HEK293 (cell line): Measurements from ENCODE around the gene ARHGAP32.

Experiments used
- CTCF ChIA-PET: fragments of 350-600 bp; formaldehyde crosslinking; extraction: SDS; loops from one replicate; lab custom pipeline; 2021; ENCODE audit warnings: antibody characterized with exemption; lab: Yijun Ruan, JAX
- POLR2A ChIA-PET: fragments of 300-600 bp; formaldehyde crosslinking; extraction: SDS; loops from one replicate; lab custom pipeline; 2020; ENCODE audit warnings: antibody characterized with exemption, inconsistent platforms; lab: Yijun Ruan, JAX
- H3K27ac ChIP-seq: fragments of 200-500 bp; sonication (Bioruptor generic); 2 replicates; pipeline ENCODE4 v1.5.1; 2014; ENCODE audit warnings: low read depth, low read length, control low read depth, inconsistent platforms; ENCODE audit errors: extremely low read depth
- H3K36me3 ChIP-seq, 2 experiments: fragments of 200-500 bp in 1 of 2; sonication (Bioruptor generic) in 1 of 2; 1 replicate in 1 of 2; 2 replicates in 1 of 2; pipeline ENCODE4 v1.5.1; 2014 to 2017; ENCODE audit warnings: inconsistent platforms in 2 of 2, low read length in 2 of 2; ENCODE audit not compliant: control insufficient read depth in 2 of 2, insufficient read depth in 1 of 2
- H3K4me1 ChIP-seq: fragments of 200-500 bp; sonication (Bioruptor generic); 2 replicates; pipeline ENCODE4 v1.5.1; 2014; ENCODE audit warnings: mild to moderate bottlenecking, low read length, inconsistent platforms; ENCODE audit not compliant: control insufficient read depth, insufficient read depth
- H3K4me3 ChIP-seq: 2 replicates; pipeline ENCODE4 v1.5.1; 2011; ENCODE audit warnings: low read depth, mild to moderate bottlenecking, control low read depth, low read length, moderate library complexity
- H3K9me3 ChIP-seq: fragments of 200-500 bp; sonication (Bioruptor generic); 2 replicates; pipeline ENCODE4 v1.5.1; 2014; ENCODE audit warnings: low read depth, low read length, inconsistent platforms; ENCODE audit not compliant: control insufficient read depth, insufficient read depth
- GLIS2 ChIP-seq: fragments of 450-650 bp; formaldehyde crosslinking; IDR thresholded peaks from 2 replicates; pipeline ENCODE4 v1.5.1; 2016; ENCODE audit warnings: missing biosample characterization, missing genetic modification characterization
- HOXC10 ChIP-seq: sonication (generic); formaldehyde crosslinking; IDR thresholded peaks from 2 replicates; pipeline ENCODE4 v1.8.1; 2023; ENCODE audit warnings: mild to moderate bottlenecking, missing genetic modification reagents
- SCRT2 ChIP-seq: fragments of 450-650 bp; formaldehyde crosslinking; IDR thresholded peaks from 2 replicates; pipeline ENCODE4 v1.5.1; 2016; ENCODE audit warnings: missing biosample characterization, missing genetic modification characterization
- TRIM28 ChIP-seq: IDR thresholded peaks from 2 replicates; pipeline ENCODE4 v1.6.1; 2011; ENCODE audit warnings: low read length, control low read depth, borderline replicate concordance
- YY1 ChIP-seq: fragments of 450-650 bp; formaldehyde crosslinking; IDR thresholded peaks from 2 replicates; pipeline ENCODE4 v1.5.1; 2018; ENCODE audit warnings: missing biosample characterization, missing genetic modification characterization
- ZFP3 ChIP-seq: fragments of 450-650 bp; formaldehyde crosslinking; IDR thresholded peaks from 2 replicates; pipeline ENCODE4 v1.5.1; 2016; ENCODE audit warnings: low read depth, missing biosample characterization, missing genetic modification characterization
- ZNF114 ChIP-seq: fragments of 450-650 bp; formaldehyde crosslinking; IDR thresholded peaks from 2 replicates; pipeline ENCODE4 v1.5.0; 2017; ENCODE audit warnings: missing biosample characterization, missing genetic modification characterization
- ZNF121 ChIP-seq: fragments of 450-650 bp; formaldehyde crosslinking; IDR thresholded peaks from 2 replicates; pipeline ENCODE4 v1.5.1; 2016; ENCODE audit warnings: missing biosample characterization, missing genetic modification characterization
- ZNF132 ChIP-seq: fragments of 450-650 bp; formaldehyde crosslinking; IDR thresholded peaks from 2 replicates; pipeline ENCODE4 v1.5.1; 2017; ENCODE audit warnings: missing biosample characterization, missing genetic modification characterization, borderline replicate concordance
- ZNF2 ChIP-seq: fragments of 450-650 bp; formaldehyde crosslinking; IDR thresholded peaks from 2 replicates; pipeline ENCODE4 v1.5.1; 2016; ENCODE audit warnings: missing biosample characterization, missing genetic modification characterization
- ZNF324 ChIP-seq: fragments of 450-650 bp; formaldehyde crosslinking; IDR thresholded peaks from 2 replicates; pipeline ENCODE4 v1.5.1; 2016; ENCODE audit warnings: missing biosample characterization, missing genetic modification characterization
- ZNF350 ChIP-seq: fragments of 450-650 bp; formaldehyde crosslinking; IDR thresholded peaks from 2 replicates; pipeline ENCODE4 v1.5.0; 2017; ENCODE audit warnings: missing biosample characterization, mild to moderate bottlenecking, missing genetic modification characterization
- ZNF404 ChIP-seq: fragments of 450-650 bp; formaldehyde crosslinking; IDR thresholded peaks from 2 replicates; pipeline ENCODE4 v1.5.1; 2017; ENCODE audit warnings: missing biosample characterization, missing genetic modification characterization
- ZNF416 ChIP-seq: fragments of 450-650 bp; formaldehyde crosslinking; IDR thresholded peaks from 2 replicates; pipeline ENCODE4 v1.5.1; 2016; ENCODE audit warnings: missing biosample characterization, missing genetic modification characterization
- ZNF600 ChIP-seq: fragments of 450-650 bp; formaldehyde crosslinking; IDR thresholded peaks from 2 replicates; pipeline ENCODE4 v1.5.1; 2016; ENCODE audit warnings: missing biosample characterization, missing genetic modification characterization
- ZNF626 ChIP-seq: fragments of 450-650 bp; sonication (Bioruptor Pico); formaldehyde crosslinking; IDR thresholded peaks from 2 replicates; pipeline ENCODE4 v1.5.1; 2018; ENCODE audit warnings: missing biosample characterization, missing genetic modification characterization, inconsistent platforms
- ZNF664 ChIP-seq: fragments of 450-650 bp; formaldehyde crosslinking; IDR thresholded peaks from 2 replicates; pipeline ENCODE4 v1.5.1; 2016; ENCODE audit warnings: missing biosample characterization, missing genetic modification characterization
- ZNF777 ChIP-seq: fragments of 450-650 bp; formaldehyde crosslinking; IDR thresholded peaks from 2 replicates; pipeline ENCODE4 v1.5.1; 2017; ENCODE audit warnings: missing biosample characterization, missing genetic modification characterization, borderline replicate concordance
- TF ChIP-seq, protein P1 (sequence below): fragments of 450-650 bp; formaldehyde crosslinking; IDR thresholded peaks from 2 replicates; pipeline ENCODE4 v1.5.1; 2016; ENCODE audit warnings: missing biosample characterization, missing genetic modification characterization
- TF ChIP-seq, protein P2 (sequence below): fragments of 450-650 bp; formaldehyde crosslinking; IDR thresholded peaks from 2 replicates; pipeline ENCODE4 v1.5.1; 2016; ENCODE audit warnings: missing biosample characterization, missing genetic modification characterization
- TF ChIP-seq, protein P3 (sequence below): fragments of 450-650 bp; formaldehyde crosslinking; IDR thresholded peaks from 2 replicates; pipeline ENCODE4 v1.5.1; 2016; ENCODE audit warnings: missing biosample characterization, missing genetic modification characterization, borderline replicate concordance
- TF ChIP-seq, protein P4 (sequence below): sonication (generic); formaldehyde crosslinking; IDR thresholded peaks from 2 replicates; pipeline ENCODE4 v1.8.1; 2022; ENCODE audit warnings: mild to moderate bottlenecking, moderate library complexity, missing genetic modification reagents

Gene ARHGAP32

DNA sequence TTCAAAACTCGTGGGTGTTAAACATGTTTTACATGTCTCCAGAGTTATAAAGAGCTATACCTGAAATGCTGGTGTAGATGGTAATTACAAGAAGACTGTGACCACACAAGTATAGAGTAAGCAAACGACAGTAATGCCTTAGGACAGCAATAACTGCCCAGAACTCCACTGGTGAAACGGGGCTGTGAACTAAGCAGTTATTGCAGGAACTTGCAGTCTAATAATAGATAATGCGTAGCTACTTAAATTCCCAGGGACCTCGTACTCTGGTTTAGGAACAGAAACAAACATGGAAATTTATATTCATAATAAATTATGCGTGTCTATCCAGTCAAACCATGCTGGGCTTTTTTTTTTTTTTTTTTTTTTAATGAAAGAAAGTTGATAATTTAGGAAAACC is 224.5 kb downstream of the ARHGAP32 start (continued):
- no peak for TF ChIP-seq ZNF404 (tag by site-specific recombination)
- no peak for TF ChIP-seq ZNF2 (tag by site-specific recombination)
- TF ChIP-seq ZNF626 (tag by site-specific recombination): no peak
- no peak for TF ChIP-seq YY1 (tag by site-specific recombination)
- no peak for TF ChIP-seq ZNF132

DNA sequence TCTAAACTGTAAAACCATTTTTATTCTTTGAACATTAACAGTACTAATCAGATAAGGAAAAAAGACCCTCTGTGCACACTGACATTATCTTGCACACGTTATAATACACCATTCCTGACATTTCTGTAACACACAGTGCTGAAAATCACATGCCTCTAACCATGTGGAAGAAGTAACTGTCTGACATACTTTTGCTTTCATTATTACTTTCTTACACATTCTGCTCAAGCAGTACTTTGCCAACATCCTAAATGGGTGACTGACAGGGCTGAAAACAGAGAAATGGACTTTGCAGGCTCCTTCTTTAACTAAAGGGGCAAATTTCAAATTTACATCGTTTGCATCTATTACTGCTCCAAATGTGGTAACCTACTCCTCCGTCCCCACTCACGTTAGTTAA is 226.6 kb downstream of the ARHGAP32 start:
- Histone ChIP-seq H3K9me3 (no peaks in the 10 kb centered on the region), H3K4me1 (peaks cover 11% of the 10 kb centered on the region)

DNA sequence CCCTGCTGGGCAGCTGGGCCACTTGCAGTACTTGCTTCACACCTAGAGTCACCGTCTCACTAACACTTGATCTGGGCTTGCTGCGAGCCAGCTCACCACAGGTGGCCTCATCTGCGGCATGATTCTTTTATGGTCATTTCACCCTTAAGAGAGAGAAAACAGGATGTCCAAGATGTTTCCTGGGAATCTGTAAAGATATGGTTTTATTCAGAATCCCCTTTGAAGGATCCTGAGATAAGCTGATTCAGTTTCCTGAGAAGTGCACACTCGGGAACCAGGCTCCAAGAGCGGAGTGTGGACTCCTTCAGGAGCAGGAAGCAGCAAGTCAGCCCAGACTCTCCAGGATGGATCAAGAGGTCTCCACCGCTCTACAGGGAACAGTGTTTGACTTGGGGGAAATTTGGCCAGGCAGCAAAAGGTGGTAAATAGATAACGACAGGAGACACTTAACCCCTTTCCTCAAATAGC is 227.6 kb downstream of the ARHGAP32 start:
- POLR2A ChIA-PET: no interaction called here
- H3K9me3 ChIP-seq: no peaks in the 10 kb centered on the region
- peaks cover 0 to 11% of the 10 kb centered on the region in 2 experiments; a peak in 1 of 3 replicates for H3K36me3 ChIP-seq
- CTCF ChIA-PET: interaction anchor here (1.1 to 18.1 kb wide), 2 partner anchors 70 to 76 kb away, joined by 3 to 556 read pairs; partner anchors contain the start of gene KCNJ5
- no peak overlapping the region for H3K4me3 ChIP-seq
- H3K4me1 ChIP-seq: peaks cover 11% of the 10 kb centered on the region
- H3K27ac ChIP-seq: no peak overlapping the region
- TF ChIP-seq, protein P1, sequence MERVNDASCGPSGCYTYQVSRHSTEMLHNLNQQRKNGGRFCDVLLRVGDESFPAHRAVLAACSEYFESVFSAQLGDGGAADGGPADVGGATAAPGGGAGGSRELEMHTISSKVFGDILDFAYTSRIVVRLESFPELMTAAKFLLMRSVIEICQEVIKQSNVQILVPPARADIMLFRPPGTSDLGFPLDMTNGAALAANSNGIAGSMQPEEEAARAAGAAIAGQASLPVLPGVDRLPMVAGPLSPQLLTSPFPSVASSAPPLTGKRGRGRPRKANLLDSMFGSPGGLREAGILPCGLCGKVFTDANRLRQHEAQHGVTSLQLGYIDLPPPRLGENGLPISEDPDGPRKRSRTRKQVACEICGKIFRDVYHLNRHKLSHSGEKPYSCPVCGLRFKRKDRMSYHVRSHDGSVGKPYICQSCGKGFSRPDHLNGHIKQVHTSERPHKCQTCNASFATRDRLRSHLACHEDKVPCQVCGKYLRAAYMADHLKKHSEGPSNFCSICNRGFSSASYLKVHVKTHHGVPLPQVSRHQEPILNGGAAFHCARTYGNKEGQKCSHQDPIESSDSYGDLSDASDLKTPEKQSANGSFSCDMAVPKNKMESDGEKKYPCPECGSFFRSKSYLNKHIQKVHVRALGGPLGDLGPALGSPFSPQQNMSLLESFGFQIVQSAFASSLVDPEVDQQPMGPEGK (tag by site-specific recombination): no peak
- TF ChIP-seq GLIS2 (tag by site-specific recombination) (no peak), ZNF777 (tag by site-specific recombination) (no peak), SCRT2 (tag by site-specific recombination) (peak; percentile 38; the same call in 1 of the 2 replicates)
- TF ChIP-seq, protein P2, sequence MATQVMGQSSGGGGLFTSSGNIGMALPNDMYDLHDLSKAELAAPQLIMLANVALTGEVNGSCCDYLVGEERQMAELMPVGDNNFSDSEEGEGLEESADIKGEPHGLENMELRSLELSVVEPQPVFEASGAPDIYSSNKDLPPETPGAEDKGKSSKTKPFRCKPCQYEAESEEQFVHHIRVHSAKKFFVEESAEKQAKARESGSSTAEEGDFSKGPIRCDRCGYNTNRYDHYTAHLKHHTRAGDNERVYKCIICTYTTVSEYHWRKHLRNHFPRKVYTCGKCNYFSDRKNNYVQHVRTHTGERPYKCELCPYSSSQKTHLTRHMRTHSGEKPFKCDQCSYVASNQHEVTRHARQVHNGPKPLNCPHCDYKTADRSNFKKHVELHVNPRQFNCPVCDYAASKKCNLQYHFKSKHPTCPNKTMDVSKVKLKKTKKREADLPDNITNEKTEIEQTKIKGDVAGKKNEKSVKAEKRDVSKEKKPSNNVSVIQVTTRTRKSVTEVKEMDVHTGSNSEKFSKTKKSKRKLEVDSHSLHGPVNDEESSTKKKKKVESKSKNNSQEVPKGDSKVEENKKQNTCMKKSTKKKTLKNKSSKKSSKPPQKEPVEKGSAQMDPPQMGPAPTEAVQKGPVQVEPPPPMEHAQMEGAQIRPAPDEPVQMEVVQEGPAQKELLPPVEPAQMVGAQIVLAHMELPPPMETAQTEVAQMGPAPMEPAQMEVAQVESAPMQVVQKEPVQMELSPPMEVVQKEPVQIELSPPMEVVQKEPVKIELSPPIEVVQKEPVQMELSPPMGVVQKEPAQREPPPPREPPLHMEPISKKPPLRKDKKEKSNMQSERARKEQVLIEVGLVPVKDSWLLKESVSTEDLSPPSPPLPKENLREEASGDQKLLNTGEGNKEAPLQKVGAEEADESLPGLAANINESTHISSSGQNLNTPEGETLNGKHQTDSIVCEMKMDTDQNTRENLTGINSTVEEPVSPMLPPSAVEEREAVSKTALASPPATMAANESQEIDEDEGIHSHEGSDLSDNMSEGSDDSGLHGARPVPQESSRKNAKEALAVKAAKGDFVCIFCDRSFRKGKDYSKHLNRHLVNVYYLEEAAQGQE: no peak

More for the DNA sequence above, 226.6 kb downstream of the ARHGAP32 start:
- TF ChIP-seq SCRT2 (tag by site-specific recombination) (no peak), ZNF600 (tag by site-specific recombination) (no peak), ZNF350 (tag by site-specific recombination) (no peak), ZNF114 (no peak), ZNF324 (tag by site-specific recombination) (no peak), ZNF664 (tag by site-specific recombination) (no peak), ZFP3 (tag by site-specific recombination) (no peak), HOXC10 (CRISPR knock-in tag) (no peak), ZNF121 (tag by site-specific recombination) (no peak), ZNF416 (tag by site-specific recombination) (no peak), ZNF626 (tag by site-specific recombination) (no peak), TRIM28 (no peak)
- TF ChIP-seq, protein P3, sequence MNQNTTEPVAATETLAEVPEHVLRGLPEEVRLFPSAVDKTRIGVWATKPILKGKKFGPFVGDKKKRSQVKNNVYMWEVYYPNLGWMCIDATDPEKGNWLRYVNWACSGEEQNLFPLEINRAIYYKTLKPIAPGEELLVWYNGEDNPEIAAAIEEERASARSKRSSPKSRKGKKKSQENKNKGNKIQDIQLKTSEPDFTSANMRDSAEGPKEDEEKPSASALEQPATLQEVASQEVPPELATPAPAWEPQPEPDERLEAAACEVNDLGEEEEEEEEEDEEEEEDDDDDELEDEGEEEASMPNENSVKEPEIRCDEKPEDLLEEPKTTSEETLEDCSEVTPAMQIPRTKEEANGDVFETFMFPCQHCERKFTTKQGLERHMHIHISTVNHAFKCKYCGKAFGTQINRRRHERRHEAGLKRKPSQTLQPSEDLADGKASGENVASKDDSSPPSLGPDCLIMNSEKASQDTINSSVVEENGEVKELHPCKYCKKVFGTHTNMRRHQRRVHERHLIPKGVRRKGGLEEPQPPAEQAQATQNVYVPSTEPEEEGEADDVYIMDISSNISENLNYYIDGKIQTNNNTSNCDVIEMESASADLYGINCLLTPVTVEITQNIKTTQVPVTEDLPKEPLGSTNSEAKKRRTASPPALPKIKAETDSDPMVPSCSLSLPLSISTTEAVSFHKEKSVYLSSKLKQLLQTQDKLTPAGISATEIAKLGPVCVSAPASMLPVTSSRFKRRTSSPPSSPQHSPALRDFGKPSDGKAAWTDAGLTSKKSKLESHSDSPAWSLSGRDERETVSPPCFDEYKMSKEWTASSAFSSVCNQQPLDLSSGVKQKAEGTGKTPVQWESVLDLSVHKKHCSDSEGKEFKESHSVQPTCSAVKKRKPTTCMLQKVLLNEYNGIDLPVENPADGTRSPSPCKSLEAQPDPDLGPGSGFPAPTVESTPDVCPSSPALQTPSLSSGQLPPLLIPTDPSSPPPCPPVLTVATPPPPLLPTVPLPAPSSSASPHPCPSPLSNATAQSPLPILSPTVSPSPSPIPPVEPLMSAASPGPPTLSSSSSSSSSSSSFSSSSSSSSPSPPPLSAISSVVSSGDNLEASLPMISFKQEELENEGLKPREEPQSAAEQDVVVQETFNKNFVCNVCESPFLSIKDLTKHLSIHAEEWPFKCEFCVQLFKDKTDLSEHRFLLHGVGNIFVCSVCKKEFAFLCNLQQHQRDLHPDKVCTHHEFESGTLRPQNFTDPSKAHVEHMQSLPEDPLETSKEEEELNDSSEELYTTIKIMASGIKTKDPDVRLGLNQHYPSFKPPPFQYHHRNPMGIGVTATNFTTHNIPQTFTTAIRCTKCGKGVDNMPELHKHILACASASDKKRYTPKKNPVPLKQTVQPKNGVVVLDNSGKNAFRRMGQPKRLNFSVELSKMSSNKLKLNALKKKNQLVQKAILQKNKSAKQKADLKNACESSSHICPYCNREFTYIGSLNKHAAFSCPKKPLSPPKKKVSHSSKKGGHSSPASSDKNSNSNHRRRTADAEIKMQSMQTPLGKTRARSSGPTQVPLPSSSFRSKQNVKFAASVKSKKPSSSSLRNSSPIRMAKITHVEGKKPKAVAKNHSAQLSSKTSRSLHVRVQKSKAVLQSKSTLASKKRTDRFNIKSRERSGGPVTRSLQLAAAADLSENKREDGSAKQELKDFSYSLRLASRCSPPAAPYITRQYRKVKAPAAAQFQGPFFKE (tag by site-specific recombination): no peak
- TF ChIP-seq, protein P4, sequence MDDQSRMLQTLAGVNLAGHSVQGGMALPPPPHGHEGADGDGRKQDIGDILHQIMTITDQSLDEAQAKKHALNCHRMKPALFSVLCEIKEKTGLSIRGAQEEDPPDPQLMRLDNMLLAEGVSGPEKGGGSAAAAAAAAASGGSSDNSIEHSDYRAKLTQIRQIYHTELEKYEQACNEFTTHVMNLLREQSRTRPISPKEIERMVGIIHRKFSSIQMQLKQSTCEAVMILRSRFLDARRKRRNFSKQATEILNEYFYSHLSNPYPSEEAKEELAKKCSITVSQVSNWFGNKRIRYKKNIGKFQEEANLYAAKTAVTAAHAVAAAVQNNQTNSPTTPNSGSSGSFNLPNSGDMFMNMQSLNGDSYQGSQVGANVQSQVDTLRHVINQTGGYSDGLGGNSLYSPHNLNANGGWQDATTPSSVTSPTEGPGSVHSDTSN (CRISPR knock-in tag): no peak
- CTCF ChIA-PET: no interaction called here
- no peak overlapping the region for H3K27ac ChIP-seq
- peaks cover 0 to 21% of the 10 kb centered on the region in 2 experiments; a peak in 1 of 3 replicates for H3K36me3 ChIP-seq
- POLR2A ChIA-PET: no interaction called here
- H3K4me3 ChIP-seq: no peak overlapping the region
